ENCODE results near the gene FGD4.

Gene FGD4

DNA sequence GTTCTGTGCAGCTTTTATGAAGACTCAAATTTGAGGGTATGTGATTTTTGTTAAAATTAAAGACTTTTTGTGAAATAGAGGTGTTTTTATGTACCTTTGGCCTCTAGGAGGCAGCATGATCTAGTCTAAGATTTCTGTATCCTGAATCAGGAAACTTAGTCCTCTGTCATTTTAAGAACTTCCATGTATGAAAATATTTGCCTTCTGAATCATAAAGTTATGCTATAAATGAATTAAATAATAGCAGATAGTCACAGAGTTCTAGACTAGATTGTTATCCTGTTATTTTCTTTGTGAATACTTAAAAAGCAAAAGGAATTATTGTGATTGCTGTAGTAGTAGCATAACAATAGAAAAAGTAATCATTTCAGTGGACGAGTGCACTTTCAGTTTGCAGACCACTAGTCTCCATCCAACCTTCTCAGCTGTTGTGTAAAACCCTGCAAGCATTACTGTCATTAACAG, 56.3 kb downstream of the FGD4 start:
- FAIRE-seq, result peak; percentile 90
- DNase-seq (ENCODE audit: low spot score), result peak; percentile 54

DNA sequence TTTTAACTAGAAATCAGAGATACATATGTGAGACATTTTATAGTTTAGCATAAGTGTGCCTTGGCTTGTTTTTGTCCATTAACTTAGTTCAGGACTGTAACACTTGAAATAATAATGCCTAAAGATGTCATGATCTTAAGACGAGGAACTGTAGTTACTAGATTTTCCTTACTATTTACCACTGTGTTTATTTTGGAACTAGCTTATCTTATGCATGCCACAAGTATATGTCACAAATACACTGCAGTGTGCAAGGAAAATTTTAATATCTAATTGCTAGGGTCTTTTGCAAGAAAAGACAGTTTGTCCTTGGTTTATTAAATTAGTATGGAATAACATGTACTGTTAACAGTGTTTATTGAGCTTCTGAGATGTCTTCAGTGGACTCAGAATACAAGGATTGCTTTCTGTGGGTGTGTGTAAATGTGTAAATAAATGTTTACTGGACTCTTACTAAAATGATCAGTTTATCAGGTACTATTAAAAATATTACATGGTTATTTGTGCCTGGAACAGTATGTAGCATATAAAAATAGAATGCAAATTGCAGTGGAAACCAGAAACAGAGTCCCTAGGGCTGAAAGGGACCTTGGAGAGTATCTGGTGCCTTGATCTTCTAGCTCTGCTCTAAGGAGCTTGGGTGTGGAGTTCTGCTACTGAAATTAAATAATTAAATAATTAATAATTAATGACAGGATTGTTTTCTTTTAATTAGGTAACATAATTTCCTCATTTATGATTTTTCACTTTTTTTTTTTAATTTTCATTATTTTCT, 58.1 kb downstream of the FGD4 start:
- no peak for FAIRE-seq
- DNase-seq (ENCODE audit: low spot score), result no peak

DNA sequence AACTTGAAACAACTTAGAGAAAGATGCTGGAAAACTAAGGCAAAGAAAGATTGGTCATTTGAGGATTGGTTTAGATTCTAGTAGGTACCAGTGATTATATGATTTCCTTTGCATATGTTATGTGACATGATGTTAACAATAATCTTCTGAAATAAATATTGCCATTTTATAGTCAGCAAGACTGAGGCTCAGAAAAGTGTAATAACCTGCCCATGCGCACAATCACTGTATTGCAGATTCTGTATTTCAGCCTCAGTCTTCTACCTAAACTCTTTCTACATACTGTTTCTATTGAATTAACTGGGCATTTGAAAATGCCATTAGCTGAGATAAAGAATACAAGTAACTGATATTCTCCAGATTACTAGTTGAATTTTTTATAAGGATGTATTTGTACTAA, 61.3 kb downstream of the FGD4 start:
- FAIRE-seq (no peak), DNase-seq (ENCODE audit: low spot score) (no peak)

DNA sequence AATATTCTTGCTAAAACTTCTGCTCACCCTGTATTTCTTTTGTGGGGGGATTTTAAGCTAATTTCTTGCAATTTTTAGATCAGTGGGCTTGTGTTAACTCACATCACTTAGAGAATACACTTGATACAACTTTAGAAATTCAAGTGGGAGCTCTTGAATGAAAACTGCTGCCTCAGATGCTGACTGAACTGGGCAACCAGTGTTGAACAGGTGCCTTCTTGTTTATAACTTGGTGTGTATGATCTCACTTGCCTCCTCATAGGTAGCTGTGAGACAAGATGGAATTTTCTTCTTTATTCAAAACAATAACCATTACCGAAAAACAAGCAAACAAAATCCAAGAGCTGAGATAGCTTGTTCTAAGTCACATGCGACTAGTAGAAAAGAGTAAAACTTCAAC, 63.5 kb downstream of the FGD4 start:
- FAIRE-seq (no peak), DNase-seq (ENCODE audit: low spot score) (no peak)

DNA sequence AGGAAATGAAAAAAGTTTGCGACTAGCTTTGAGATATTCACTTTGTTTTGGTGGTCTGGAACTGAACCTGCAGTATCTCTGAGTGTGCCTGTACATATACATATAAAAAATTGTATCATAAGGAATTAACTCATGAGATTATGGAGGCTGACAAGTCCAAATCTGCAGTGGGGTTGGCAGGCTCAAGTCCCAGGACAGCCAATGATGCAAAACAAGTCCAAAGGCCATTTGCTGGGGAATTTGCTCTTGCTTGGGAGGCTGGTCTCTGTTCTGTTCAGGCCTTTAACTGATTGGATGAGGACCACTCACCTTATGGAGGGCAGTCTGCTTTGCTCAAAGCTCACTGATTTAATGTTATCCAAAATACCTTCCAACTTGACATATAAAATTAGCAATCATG, 66.8 kb downstream of the FGD4 start:
- FAIRE-seq (no peak), DNase-seq (ENCODE audit: low spot score) (no peak)

DNA sequence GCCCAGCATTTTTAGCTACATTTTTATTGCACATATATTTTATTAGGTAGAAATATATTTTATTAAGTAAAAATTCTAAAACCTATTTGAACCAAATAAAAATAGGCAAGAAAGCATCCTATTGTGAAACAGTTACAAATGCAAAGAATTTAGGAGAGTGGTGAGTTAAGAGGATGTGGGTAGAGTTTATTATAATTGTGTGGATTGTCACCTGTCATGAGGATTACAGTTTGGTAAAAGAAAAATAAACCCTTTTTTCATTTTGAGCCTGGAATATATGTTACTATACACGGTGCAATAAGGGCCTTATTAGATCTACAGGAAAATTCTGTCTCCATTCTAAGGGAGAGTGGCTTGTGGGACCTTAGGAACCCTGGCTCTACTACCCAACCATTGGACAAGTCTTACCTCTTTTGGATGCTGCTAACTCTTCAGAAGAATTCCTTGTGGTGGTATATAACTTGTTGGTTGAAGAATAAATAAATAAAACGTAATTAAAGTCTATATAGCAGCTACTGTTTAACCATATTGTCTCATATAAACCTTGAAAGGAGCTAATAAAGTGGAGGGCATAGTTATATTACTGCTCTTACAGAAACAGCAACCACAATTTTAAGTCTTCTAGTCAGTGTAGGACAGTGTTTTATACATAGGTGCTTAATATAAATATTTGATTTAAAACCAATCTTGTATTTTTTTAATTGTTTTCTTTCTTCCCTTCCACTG, 67.8 kb downstream of the FGD4 start:
- no peak for DNase-seq (ENCODE audit: low spot score)
- no peak for FAIRE-seq

DNA sequence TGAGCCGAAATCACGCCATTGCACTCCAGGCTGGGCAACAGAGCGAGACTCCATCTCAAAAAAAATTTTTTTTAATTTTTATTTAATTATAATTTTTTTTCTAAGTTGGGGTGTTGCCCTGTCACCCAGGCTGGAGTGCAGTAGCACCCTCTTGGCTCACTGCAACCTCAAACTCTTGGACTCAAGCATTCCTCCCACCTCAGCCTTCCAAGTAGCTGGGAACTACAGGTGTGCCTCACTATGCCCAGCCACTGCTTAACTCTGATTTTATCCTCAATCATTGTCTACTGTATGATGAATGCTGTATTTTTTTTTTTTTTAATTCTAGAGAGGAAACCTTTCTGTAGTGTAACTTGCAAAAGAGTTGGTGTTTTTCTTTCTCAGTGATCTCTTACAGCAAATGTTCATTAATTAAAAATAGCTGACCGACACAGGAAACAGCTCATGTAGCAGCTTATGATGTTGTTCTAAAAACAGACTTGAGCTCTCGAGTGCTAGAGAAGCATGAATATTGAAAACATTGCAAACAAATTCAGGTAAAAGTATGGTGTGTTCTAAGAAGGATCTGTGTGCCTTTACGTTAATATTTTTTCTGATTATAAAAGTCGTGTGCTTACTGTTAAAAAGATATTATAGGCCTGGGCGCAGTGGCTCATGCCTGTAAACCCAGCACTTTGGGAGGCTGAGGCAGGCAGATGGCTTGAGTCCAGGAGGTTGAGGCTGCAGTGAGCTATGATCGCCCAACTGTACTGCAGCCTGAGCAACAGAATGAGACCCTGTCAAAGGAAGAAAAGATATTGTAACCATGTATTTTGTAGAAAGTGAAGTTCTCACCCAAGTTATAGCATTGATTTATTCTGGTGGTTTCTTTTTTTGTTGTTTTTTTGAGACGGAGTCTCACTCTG, 68.9 kb downstream of the FGD4 start:
- DNase-seq (ENCODE audit: low spot score), result no peak
- FAIRE-seq, result no peak

DNA sequence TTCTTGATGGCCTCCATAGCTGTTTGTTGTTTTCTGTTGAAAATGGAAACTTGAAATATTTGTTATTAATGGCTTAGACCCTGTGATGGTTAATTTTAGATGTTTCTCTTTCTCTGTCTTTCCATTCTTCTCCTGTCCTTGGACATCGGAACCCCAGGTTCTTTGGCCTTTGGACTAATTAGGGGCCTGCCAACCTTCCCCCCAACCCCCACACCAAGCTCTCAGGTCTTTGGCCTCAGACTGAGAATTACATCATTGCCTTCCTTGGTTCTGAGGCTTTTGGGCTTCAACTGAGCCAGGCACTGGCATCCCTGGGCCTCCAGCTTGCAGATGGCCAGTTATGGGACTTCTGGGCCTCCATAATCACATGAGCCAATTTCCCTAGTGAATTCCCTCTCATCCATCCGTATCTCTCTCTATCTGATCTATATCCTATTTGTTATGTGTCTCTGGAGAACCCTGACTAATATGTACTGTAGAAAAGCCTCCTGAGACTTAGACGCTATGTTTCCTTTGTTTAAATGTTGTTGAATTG, 71.6 kb downstream of the FGD4 start:
- FAIRE-seq (no peak), DNase-seq (ENCODE audit: low spot score) (no peak)

DNA sequence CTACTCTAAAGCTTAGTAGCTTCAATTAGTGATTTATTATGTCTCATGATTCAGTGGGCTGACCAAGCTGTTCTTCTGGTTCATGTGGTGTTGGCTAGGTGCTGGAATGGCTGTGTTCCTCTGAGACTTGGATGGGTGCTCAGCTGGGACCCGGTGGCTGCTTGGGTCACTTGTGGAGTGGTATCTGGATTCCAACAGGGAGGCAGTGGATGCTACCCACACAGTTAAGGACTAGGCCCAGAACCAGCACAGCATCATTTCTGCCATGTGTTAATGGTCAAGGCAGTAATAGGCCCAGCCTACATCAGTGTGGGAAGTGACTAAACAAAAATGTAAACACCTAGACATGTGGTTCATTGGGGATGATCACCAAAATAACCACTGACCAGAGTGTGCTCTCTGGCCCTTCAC, 72.2 kb downstream of the FGD4 start:
- no peak for DNase-seq (ENCODE audit: low spot score)
- peak; percentile 61 for FAIRE-seq

DNA sequence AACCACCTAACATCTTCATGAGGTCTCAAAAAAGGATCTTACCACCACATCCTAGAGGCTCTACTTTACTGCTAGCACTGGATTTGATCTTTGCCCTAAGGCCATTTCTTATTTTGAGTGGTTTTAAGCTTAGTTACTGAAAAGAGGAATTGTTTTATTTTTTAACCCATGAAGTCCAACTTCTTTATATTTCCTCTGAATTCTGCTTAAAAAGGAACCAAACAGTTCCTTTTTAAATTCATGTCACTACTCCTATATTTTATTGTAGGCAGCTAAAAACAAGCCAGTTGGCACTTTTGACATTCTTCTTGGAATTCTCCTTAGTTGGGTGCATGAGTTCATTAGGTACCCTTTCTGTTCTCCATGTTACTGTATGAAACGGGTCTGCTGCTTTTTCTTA, 76.4 kb downstream of the FGD4 start:
- no peak for FAIRE-seq
- DNase-seq (ENCODE audit: low spot score), result no peak

DNA sequence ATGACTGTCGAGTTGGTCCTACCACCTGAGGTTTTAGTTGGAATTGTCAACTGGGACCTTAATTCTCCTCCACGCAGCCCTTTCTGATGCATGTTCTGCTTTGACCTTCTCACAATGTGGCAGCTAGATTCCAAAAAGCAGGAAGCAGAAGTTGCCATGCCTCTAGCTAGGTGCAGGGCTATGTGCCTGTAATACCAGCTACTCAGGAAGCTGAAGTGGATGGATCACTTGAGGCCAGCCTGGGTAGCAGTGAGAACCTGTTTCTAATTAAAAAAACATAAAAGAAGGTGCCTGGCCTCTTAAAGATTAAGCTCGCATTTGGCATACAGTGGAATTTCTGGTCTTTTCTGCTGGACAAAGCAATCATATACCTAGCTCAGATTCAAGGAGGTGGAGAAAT, 77.1 kb downstream of the FGD4 start:
- DNase-seq (ENCODE audit: low spot score) (no peak), FAIRE-seq (no peak)

DNA sequence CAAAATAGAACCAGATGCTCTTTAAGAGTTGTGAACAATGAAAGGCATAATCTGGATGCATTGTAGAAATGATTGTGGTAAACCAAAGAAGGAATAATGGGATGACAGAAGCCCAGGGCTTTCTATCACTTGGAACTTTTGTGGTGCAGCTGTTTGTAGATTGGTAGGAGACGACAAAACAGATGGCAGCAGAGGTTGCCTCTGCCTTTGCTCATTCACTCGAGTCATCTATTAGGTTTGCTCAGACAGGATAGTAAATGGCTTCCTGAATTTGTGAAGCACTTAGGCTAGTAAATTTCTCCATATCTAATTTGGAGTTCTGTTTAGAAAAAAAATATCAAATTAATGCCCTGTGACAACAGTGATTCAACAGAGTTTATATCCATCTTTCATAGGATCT, 78.4 kb downstream of the FGD4 start:
- peak; percentile 18 for FAIRE-seq

DNA sequence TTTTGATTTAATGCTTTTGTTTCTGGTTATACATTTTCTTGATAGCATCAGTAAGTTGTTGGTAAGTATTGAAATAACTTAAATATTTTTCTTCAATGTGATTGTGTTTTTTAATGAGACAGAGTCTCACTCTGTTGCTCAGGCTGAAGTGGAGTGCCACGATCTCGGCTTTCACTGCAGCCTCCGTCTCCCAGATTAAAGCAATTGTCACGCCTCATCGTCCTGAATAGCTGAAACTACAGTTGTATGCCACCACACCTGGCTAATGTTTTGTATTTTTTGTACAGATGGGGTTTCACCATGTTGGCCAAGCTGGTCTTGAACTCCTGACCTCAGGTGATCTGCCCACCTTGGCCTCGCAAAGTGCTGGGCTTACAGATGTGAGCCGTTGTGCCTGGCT, 78.8 kb downstream of the FGD4 start:
- FAIRE-seq, result no peak
- DNase-seq (ENCODE audit: low spot score), result no peak

More for the DNA sequence above, 78.4 kb downstream of the FGD4 start:
- no peak for DNase-seq (ENCODE audit: low spot score)

DNA sequence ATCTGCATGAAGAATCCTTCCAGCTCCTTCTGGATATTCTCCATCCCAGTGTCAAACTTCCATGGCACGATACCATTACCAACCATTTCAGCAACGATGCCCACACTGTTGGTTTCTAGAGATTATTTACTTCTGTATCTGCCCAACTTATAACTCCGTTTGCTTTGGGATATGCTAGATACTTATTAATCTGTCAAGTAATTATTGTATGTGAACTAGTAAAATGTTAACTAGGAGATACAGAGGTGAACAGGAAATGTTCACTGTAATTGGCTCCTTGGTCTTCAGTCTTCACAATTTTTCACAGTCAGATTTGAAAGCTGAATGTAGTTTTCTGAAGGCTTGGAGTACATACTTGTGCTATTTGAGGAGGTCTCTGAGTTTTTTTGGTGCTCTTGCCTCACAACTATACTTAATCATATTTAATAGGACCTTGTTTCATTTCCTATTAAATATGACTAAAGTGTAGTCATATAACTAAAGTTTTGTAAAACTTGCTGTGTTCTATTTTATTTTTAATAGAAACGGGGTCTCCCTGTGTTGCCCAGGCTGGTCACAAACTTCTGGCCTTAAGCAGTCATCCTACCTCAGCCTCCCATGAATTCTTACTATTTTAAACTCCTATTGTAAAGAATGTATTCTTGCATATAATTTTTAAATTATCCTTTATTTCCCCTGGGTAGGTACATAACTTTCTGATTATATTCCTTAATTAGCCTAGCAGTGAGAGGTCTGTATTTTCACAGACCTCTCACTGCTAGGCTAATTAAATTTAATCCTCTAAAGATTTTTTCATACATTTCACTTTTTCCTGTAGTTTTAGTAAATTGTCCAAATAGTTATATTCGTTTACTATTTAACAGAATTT, 79.7 kb downstream of the FGD4 start:
- FAIRE-seq (peak; percentile 94), DNase-seq (ENCODE audit: low spot score) (peak; percentile 48)

DNA sequence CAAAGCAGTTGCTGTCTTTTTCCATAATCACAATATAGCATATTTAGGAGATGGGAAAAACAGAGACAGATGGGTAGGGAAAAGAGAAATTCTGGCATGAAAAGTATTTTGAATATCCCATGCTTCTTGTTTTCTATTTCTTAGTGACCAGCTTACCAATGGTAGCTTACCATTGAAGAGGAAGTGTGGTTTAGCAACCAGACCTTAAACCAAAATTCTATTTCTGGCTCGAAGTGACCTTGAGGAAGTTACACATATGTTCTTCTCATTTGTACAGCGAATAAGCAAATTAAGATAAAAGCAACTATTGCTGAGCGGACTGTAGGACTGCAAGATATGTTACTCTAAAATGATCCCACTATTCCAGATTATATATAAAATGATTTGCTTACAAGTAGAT, 82.9 kb downstream of the FGD4 start:
- no peak for DNase-seq (ENCODE audit: low spot score)
- no peak for FAIRE-seq

DNA sequence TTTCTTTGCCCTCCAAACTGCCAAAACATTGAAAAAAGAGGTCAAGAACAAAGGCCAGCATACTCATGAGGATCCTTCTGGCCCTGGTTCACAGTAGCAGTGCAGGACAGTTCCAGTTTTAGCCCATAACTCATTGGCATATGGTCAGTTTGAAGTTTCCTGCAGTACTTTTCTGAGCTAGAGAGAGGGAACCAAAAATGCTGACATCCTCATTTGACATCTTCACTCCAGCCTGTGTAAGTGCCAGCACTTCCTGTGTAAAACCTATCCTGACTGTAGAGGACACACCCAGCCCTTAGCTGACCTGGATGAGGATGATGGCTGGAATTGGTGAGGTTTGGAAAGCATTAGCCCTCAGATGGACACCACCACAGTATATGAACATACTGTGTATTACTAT, 84.1 kb downstream of the FGD4 start:
- FAIRE-seq, result no peak

DNA sequence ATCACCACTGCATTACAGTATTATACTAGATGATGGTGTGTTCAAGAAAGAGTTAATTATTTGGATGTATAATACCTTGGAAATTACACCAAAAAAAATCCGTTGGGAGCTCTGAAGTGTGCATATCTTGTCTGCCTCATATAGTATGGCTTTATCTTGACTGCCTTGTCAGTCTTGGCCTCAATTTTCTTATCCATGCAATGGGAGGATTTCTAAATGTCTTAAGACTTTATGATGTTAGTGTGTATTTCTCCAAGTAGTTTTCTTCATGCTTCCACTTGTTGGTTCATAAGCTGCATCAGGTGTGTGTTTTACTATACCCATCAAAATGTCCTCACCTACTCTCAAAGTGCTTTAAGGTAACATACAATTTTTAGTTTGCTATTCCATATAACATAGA, 84.6 kb downstream of the FGD4 start:
- FAIRE-seq (no peak), DNase-seq (ENCODE audit: low spot score) (no peak)

More for the DNA sequence above, 84.1 kb downstream of the FGD4 start:
- DNase-seq (ENCODE audit: low spot score), result no peak

DNA sequence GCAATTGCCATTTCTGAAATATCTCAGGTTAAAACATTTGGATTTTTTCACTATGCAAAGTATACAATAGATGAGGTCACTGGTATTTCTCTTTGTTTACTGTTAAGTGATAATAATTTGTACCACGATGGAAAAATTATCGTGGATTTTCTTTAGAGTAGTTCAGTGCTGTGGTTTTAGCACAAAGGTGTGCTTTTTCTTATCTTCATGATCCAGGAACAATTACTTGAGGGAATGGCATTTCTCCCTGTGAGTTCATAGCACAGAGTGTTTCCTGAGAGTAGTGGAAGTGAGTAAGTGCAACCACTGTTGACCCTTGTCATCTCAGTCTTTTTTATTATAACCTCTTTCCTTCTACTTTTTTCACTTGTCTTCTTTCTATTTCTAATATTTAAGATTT, 86.8 kb downstream of the FGD4 start:
- FAIRE-seq, result peak; percentile 55
- DNase-seq (ENCODE audit: low spot score), result no peak

DNA sequence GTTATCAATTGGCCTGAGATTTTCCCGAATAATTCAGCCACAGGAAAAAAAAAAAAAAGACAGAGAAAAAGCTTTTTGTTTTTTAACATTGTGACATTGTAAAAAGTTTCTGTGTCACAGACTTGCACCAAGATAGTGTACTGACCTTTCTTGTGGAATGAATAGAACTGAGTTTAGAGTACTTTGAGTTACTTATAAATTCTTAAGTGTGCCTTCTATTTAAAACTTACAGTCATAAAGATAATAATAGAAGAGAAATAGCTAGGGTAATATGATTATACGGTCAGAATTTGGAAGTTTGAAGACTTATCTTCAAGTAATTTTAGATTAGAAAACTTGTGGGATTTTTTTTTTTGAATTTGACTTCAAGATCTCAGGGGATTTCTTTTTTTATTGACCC, 88.8 kb downstream of the FGD4 start:
- FAIRE-seq, result no peak
- DNase-seq (ENCODE audit: low spot score), result no peak

DNA sequence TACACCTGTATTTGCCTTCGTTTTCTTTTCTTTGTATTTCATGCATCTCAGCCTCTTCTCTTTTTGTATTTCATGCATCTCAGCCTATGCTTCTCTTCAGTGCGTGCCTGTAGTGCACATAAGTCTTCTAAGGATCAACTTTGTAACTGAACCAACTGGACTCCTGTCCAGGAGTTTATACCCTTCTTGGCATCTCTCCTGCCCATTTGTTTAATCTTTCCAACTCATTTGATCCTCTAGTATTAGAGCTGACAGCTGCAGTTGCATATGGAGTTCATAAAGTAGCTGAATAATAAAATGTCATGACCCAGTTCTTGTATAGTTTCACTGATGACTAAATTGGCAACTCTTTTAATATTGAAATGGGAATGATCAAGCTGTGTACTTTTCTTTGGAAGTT, 89.7 kb downstream of the FGD4 start:
- FAIRE-seq (no peak), DNase-seq (ENCODE audit: low spot score) (no peak)

DNA sequence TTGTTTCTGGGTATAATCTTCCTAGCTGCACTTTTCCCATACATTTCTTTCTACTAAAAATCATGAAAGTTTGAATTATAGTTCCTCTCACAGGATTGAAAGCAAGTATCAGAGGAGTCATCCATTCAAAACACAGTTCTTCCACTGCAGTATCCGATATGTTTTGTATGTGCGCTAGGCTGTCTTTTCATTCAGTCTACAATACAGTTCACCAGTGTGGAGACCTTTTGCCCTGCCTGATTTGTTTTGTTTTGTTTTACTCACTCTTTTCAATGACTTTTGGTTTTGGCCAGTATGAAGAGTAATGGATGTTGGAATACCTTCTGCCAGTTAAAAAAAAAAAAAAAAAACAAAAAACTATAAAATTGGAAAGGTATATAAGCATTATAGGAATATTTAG, 91.4 kb downstream of the FGD4 start:
- no peak for FAIRE-seq
- DNase-seq (ENCODE audit: low spot score), result no peak

Measured in RCC 7860 (cell line).